GM10248 (cell line): ENCODE data around the gene CES3.
"Not testable (repeated sequence)": the region's sequence is repeated elsewhere in the genome, so short reads cannot be mapped to it uniquely, and the experiment has no call there.

ENCODE experiments used
- CTCF ChIA-PET: fragments of 300-600 bp; sonication (Branson Sonifier 250); formaldehyde crosslinking; extraction: SDS; loops from one replicate; lab custom pipeline; 2021; ENCODE audit warnings: antibody characterized with exemption; lab: Yijun Ruan, JAX
- POLR2A ChIA-PET: fragments of 350-650 bp; sonication (Branson Sonifier 250); formaldehyde crosslinking; extraction: SDS; loops from one replicate; lab custom pipeline; 2020; ENCODE audit warnings: antibody characterized with exemption; lab: Yijun Ruan, JAX
- DNase-seq: peaks from one replicate; pipeline ENCODE4 v3.0.0; 2012; ENCODE audit errors: extremely low spot score
- TF ChIP-seq, protein P1 (sequence below): IDR thresholded peaks from 2 replicates; pipeline ENCODE4 v1.5.1; 2012; ENCODE audit warnings: mild to moderate bottlenecking, low read depth; ENCODE audit errors: extremely low read depth, missing control alignments, control extremely low read depth

Gene CES3

DNA sequence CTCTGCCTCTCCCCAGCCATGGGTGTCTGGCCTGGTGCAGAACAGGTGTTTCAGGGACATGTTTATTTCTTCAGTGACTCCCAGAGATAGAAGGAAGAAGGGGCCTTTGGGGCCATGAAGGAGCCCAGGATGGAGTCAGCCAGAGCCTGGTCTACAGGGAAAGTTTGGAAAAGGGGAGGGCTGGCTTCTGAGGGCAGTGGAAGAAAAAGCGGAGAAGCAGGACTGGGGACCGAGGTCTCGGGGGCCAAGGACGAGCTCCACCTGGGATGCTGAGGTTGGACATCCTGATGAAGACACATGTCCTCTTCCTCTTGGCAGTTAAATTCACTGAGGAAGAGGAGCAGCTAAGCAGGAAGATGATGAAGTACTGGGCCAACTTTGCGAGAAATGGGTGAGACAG, 18.1 kb upstream of the CES3 start:
- no peak for DNase-seq
- TF ChIP-seq, protein P1, sequence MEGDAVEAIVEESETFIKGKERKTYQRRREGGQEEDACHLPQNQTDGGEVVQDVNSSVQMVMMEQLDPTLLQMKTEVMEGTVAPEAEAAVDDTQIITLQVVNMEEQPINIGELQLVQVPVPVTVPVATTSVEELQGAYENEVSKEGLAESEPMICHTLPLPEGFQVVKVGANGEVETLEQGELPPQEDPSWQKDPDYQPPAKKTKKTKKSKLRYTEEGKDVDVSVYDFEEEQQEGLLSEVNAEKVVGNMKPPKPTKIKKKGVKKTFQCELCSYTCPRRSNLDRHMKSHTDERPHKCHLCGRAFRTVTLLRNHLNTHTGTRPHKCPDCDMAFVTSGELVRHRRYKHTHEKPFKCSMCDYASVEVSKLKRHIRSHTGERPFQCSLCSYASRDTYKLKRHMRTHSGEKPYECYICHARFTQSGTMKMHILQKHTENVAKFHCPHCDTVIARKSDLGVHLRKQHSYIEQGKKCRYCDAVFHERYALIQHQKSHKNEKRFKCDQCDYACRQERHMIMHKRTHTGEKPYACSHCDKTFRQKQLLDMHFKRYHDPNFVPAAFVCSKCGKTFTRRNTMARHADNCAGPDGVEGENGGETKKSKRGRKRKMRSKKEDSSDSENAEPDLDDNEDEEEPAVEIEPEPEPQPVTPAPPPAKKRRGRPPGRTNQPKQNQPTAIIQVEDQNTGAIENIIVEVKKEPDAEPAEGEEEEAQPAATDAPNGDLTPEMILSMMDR = no peak
- CTCF ChIA-PET = interaction anchor here (1.3 to 3.6 kb wide), 5 partner anchors 10 to 242 kb away, joined by 3 to 19 read pairs (median 4); no protein-coding TSS in a partner anchor
- POLR2A ChIA-PET = no interaction called here

GRCh38 chr16:66943426-66944053, 17.5 kb upstream of the CES3 start:
- POLR2A ChIA-PET = interaction anchor here (0.6 kb wide), 1 partner anchor 26 kb away, joined by 7 read pairs; no protein-coding TSS in a partner anchor
- no peak for DNase-seq
- TF ChIP-seq, protein P1 = no peak
- CTCF ChIA-PET = interaction anchor here (1.3 to 3.6 kb wide), 3 partner anchors 10 to 212 kb away, joined by 4 to 19 read pairs (median 9); no protein-coding TSS in a partner anchor

DNA sequence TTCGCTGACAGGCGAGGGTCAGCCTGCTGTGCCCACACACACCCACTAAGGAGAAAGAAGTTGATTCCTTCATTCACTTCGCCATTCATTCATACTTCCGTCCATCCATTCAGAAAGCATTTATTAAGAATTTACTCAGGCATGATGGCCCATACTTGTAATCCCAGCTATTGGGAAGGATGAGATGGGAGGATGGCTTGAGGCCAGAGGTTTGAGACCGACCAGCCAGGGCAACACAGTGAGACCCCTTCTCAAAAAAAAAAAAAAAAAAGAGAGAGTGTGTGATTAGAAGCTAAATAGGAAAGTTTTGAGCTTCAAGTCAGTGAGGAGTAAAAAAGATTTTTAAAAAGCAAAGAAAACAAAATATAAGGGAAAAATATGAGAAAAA, 17.0 kb upstream of the CES3 start:
- TF ChIP-seq, protein P1 = no peak
- POLR2A ChIA-PET = interaction anchor here (0.6 kb wide), 1 partner anchor 26 kb away, joined by 7 read pairs; no protein-coding TSS in a partner anchor
- CTCF ChIA-PET = interaction anchor here (1.3 to 3.6 kb wide), 3 partner anchors 9 to 211 kb away, joined by 4 to 19 read pairs (median 9); no protein-coding TSS in a partner anchor
- DNase-seq = no peak

GRCh38 chr16:66944971-66945370, 16.1 kb upstream of the CES3 start:
- DNase-seq, POLR2A ChIA-PET: not testable (repeated sequence)
- CTCF ChIA-PET = interaction anchor here (1.6 to 3.6 kb wide), 2 partner anchors 8 to 210 kb away, joined by 9 to 19 read pairs; no protein-coding TSS in a partner anchor

GRCh38 chr16:66945939-66946338, 15.1 kb upstream of the CES3 start:
- ChIA-PET POLR2A (no interaction called here), CTCF (interaction anchor here (0.8 to 1.5 kb wide), 2 partner anchors 50 to 212 kb away, joined by 3 to 5 read pairs; no protein-coding TSS in a partner anchor)
- no peak for DNase-seq
- TF ChIP-seq, protein P1 = no peak

DNA sequence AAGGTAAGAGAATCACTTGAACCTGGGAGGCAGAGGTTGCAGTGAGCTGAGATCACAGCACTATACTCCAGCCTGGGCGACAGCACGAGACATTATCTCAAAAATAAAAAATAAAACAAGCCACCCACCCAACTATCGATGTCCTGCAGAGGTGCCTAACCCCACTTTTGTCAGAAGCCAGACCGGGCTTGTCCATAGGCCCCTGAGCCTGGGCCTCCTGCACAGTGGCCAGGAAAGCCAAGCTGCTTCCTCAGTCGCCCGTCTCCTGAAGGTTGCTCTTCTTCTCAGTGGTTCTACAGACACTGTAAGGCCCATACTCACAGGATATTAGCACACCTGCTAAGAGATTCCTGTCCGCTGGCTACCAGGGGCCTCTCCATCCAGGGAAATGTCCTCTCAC, 14.5 kb upstream of the CES3 start:
- DNase-seq = no peak
- ChIA-PET POLR2A (no interaction called here), CTCF (interaction anchor here (0.8 to 1.5 kb wide), 2 partner anchors 51 to 211 kb away, joined by 3 to 5 read pairs; no protein-coding TSS in a partner anchor)
- TF ChIP-seq, protein P1 = no peak

GRCh38 chr16:66946974-66947301, 14.1 kb upstream of the CES3 start:
- TF ChIP-seq, protein P1 = no peak
- no peak for DNase-seq
- CTCF ChIA-PET = interaction anchor here (0.8 to 1.5 kb wide), 7 partner anchors 10 to 211 kb away, joined by 3 to 5 read pairs (median 3); no protein-coding TSS in a partner anchor
- POLR2A ChIA-PET = no interaction called here
